ENCODE results near the gene ENC1. TPM values are rescaled to one million over a fixed set of nuclear protein-coding genes. Genes with fewer than 3 reads are reported as not detected.

Gene ENC1
- total RNA-seq, 1 experiment from 2014 or later = 7.9 TPM

DNA sequence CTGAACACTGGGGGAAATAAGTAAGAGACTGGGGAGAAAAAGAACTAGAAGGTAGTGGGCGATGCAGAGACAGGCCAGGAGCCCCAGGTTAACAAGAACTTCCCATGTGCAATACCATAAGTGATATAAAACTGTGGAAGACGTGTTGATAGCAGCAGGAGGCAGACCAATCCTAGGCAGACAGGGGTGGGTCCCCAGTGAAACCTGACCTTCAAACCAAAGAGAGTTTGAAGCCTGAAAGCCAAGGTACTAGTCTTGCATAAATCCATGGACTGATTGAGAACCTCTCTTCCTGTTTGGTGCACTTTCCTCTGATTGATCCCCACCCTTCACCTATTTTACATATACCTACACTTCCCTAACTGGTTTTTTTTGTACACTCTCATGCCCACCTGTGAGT lies 29.3 kb upstream of the ENC1 start:
- H3K4me3 ChIP-seq (ENCODE audit: low read depth, low read length, poor library complexity, severe bottlenecking) = no peak overlapping the region
- no peak for DNase-seq (ENCODE audit: low spot score)
- no TSS peak for BruUV-seq (replicated peaks)
- ChIA-PET CTCF (no interaction called here), POLR2A (ENCODE audit: low non-redundant PET) (no interaction called here)
- no peaks in the 10 kb centered on the region for H3K4me1 ChIP-seq (ENCODE audit: insufficient read depth, low read length, poor library complexity, severe bottlenecking)
- TF ChIP-seq, protein P1, sequence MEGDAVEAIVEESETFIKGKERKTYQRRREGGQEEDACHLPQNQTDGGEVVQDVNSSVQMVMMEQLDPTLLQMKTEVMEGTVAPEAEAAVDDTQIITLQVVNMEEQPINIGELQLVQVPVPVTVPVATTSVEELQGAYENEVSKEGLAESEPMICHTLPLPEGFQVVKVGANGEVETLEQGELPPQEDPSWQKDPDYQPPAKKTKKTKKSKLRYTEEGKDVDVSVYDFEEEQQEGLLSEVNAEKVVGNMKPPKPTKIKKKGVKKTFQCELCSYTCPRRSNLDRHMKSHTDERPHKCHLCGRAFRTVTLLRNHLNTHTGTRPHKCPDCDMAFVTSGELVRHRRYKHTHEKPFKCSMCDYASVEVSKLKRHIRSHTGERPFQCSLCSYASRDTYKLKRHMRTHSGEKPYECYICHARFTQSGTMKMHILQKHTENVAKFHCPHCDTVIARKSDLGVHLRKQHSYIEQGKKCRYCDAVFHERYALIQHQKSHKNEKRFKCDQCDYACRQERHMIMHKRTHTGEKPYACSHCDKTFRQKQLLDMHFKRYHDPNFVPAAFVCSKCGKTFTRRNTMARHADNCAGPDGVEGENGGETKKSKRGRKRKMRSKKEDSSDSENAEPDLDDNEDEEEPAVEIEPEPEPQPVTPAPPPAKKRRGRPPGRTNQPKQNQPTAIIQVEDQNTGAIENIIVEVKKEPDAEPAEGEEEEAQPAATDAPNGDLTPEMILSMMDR (conservative IDR thresholded peaks at IDR 0.05; ENCODE audit: low read depth, low read length) = no peak
- no peaks in the 10 kb centered on the region for H3K9me3 ChIP-seq (ENCODE audit: low read depth, low read length, poor library complexity, severe bottlenecking)
- no peak overlapping the region for H3K27ac ChIP-seq (ENCODE audit: low read depth, low read length, poor library complexity, severe bottlenecking)
- peaks cover 22% of the 10 kb centered on the region for H3K27me3 ChIP-seq (replicated peaks; ENCODE audit: insufficient read depth, low read depth, low read length, poor library complexity)
- H3K36me3 ChIP-seq (ENCODE audit: insufficient read depth, low read length, poor library complexity, severe bottlenecking) = no peaks in the 10 kb centered on the region
- intact Hi-C loops (cut with micrococcal nuclease; ENCODE audit: unreplicated experiment) = loop anchor here (10.0 kb wide), 3 partner anchors 385 to 1585 kb away; partner anchors contain the start of gene GCNT4

DNA sequence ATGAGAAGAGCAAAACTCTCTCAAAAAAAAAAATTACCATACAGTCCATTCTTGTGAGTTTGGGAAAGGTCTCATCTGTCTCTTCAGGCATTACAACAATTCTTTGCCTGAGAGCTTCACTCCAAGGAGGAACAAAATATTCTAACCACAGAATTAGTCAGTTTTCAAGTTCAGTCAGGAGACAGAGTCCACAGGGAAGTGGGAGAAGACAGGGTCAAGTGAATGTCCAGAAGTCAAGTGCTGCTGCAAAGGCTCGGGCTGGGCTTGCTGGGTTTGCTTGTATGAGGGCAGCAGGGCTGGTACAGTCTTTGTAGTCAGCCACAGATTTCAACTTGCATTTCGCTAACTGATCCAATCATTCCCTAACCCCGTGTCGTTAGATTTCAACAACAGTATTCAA lies 26.9 kb upstream of the ENC1 start:
- peaks cover 29% of the 10 kb centered on the region for H3K27me3 ChIP-seq (replicated peaks; ENCODE audit: insufficient read depth, low read depth, low read length, poor library complexity)
- no peak overlapping the region for H3K27ac ChIP-seq (ENCODE audit: low read depth, low read length, poor library complexity, severe bottlenecking)
- H3K9me3 ChIP-seq (ENCODE audit: low read depth, low read length, poor library complexity, severe bottlenecking) = no peaks in the 10 kb centered on the region
- CTCF ChIA-PET = no interaction called here
- POLR2A ChIA-PET (ENCODE audit: low non-redundant PET) = no interaction called here
- TF ChIP-seq, protein P1 (conservative IDR thresholded peaks at IDR 0.05; ENCODE audit: low read depth, low read length) = no peak
- no peak for TF ChIP-seq EZH2 (IDR thresholded peaks at IDR 0.05; ENCODE audit: borderline replicate concordance, low read depth, low read length, poor library complexity, severe bottlenecking)
- intact Hi-C loops (cut with micrococcal nuclease; ENCODE audit: unreplicated experiment) = no loop called here
- no TSS peak for BruUV-seq (replicated peaks)
- H3K36me3 ChIP-seq (ENCODE audit: insufficient read depth, low read length, poor library complexity, severe bottlenecking) = no peaks in the 10 kb centered on the region
- DNase-seq (ENCODE audit: low spot score) = no peak
- no peaks in the 10 kb centered on the region for H3K4me1 ChIP-seq (ENCODE audit: insufficient read depth, low read length, poor library complexity, severe bottlenecking)
- no peak overlapping the region for H3K4me3 ChIP-seq (ENCODE audit: low read depth, low read length, poor library complexity, severe bottlenecking)

DNA sequence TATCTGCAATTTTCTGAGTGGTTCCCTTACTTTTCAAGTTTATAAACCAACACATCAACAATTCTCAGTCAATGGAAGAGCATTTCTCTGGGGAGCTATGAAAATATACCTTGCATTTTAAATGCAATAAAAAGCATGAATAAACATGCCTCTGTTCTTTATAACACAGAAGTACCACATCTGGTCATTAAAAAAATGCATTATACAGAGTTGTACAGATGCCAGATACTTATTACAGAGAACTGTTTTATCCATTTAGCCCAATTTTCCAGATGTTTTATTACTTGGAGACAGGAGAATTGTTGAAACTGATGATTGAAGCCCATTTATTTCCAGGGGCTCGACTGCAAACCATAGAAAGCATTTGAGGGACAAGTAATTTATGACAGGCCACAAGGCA lies 25.3 kb upstream of the ENC1 start:
- H3K4me1 ChIP-seq (ENCODE audit: insufficient read depth, low read length, poor library complexity, severe bottlenecking) = no peaks in the 10 kb centered on the region
- H3K27me3 ChIP-seq (replicated peaks; ENCODE audit: insufficient read depth, low read depth, low read length, poor library complexity) = peaks cover 32% of the 10 kb centered on the region
- H3K4me3 ChIP-seq (ENCODE audit: low read depth, low read length, poor library complexity, severe bottlenecking) = no peak overlapping the region
- ChIA-PET POLR2A (ENCODE audit: low non-redundant PET) (no interaction called here), CTCF (no interaction called here)
- no TSS peak for BruUV-seq (replicated peaks)
- DNase-seq (ENCODE audit: low spot score) = no peak
- intact Hi-C loops (cut with micrococcal nuclease; ENCODE audit: unreplicated experiment) = no loop called here
- H3K36me3 ChIP-seq (ENCODE audit: insufficient read depth, low read length, poor library complexity, severe bottlenecking) = no peaks in the 10 kb centered on the region
- TF ChIP-seq, protein P1 (conservative IDR thresholded peaks at IDR 0.05; ENCODE audit: low read depth, low read length) = no peak
- TF ChIP-seq EZH2 (IDR thresholded peaks at IDR 0.05; ENCODE audit: borderline replicate concordance, low read depth, low read length, poor library complexity, severe bottlenecking) = no peak
- no peaks in the 10 kb centered on the region for H3K9me3 ChIP-seq (ENCODE audit: low read depth, low read length, poor library complexity, severe bottlenecking)
- H3K27ac ChIP-seq (ENCODE audit: low read depth, low read length, poor library complexity, severe bottlenecking) = no peak overlapping the region
